CD4-positive, alpha-beta T cell treated with Interleukin-10 for 1 hour (primary cell): Measurements from ENCODE around the gene FANCE.
"Not testable (repeated sequence)": the region's sequence is repeated elsewhere in the genome, so short reads cannot be mapped to it uniquely, and the experiment has no call there.

ENCODE experiments used
- DNase-seq: peaks from one replicate; pipeline ENCODE4 v3.0.0-alpha.2; 2020

Gene FANCE

GRCh38 chr6:35500782-35501181, 48.6 kb downstream of the FANCE start:
- DNase-seq: no peak

GRCh38 chr6:35501784-35502183, 49.6 kb downstream of the FANCE start:
- DNase-seq: no peak

GRCh38 chr6:35503534-35503933, 51.4 kb downstream of the FANCE start:
- DNase-seq: no peak

GRCh38 chr6:35505999-35506412, 53.9 kb downstream of the FANCE start:
- DNase-seq: no peak

GRCh38 chr6:35506536-35506935, 54.4 kb downstream of the FANCE start:
- DNase-seq: no peak

GRCh38 chr6:35507221-35507620, 55.1 kb downstream of the FANCE start:
- no peak for DNase-seq

GRCh38 chr6:35508027-35508426, 55.9 kb downstream of the FANCE start:
- DNase-seq: no peak

- DNase-seq: no peak
Observed at GRCh38 chr6:35508542-35508941, 56.4 kb downstream of the FANCE start.

GRCh38 chr6:35510916-35511561, 58.9 kb downstream of the FANCE start:
- DNase-seq: no peak

- no peak for DNase-seq
Observed at GRCh38 chr6:35511562-35511941, 59.4 kb downstream of the FANCE start.

- no peak for DNase-seq
Observed at GRCh38 chr6:35512006-35512405, 59.9 kb downstream of the FANCE start.

GRCh38 chr6:35512740-35513139, 60.6 kb downstream of the FANCE start, which contains the start of gene TULP1:
Gene TULP1 (minus strand): TSS chr6:35512896. CDS start chr6:35512858, 38 bp downstream.
- no peak for DNase-seq

- DNase-seq: no peak
Observed at GRCh38 chr6:35514587-35514986, 62.4 kb downstream of the FANCE start.

- DNase-seq: not testable (repeated sequence)
Observed at GRCh38 chr6:35515939-35516338, 63.8 kb downstream of the FANCE start.
